ENCODE data around the gene KHDRBS1. TPM values are rescaled to one million over a fixed set of nuclear protein-coding genes. Genes with fewer than 3 reads are reported as not detected.
"Not testable (repeated sequence)": the region's sequence is repeated elsewhere in the genome, so short reads cannot be mapped to it uniquely, and the experiment has no call there.

Gene KHDRBS1
- total and polyA plus RNA-seq, 2 donors = 84.8 to 85.0 TPM

- Histone ChIP-seq H3K4me3 (ENCODE audit: low read depth, low read length) (no peak overlapping the region), H3K27ac (ENCODE audit: low read depth) (no peak overlapping the region), H3K36me3 (ENCODE audit: insufficient read depth) (peaks cover 1% of the 10 kb centered on the region)
Measured at GRCh38 chr1:32060914-32061313, 47.2 kb downstream of the KHDRBS1 start.

DNA sequence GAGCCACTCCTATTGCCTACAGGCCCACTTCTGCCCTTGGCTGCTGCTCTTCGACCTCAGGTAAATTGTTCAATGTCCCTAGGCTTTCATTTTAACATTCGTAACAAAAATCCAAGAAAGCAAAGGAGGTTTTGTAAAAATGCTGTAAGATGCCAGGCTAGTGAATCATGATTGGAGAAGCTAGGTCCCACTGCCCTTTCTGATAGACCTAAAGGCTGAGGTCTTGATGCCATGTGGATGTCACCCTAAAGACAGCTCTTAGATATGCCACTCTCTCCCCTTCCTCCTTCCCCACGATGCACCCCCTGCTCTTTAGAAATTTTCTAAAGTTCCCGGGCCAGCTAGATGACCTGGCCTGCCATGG lies 49.2 kb downstream of the KHDRBS1 start:
- 63% methylated on average over 4 of the region's 4 CpGs for WGBS

More at GRCh38 chr1:32060914-32061313, 47.2 kb downstream of the KHDRBS1 start:
- no peaks in the 10 kb centered on the region for H3K4me1 ChIP-seq (ENCODE audit: insufficient read depth)
- no peak for DNase-seq (ENCODE audit: extremely low spot score)

GRCh38 chr1:32063261-32063681 lies 49.6 kb downstream of the KHDRBS1 start:
- Histone ChIP-seq H3K4me1 (ENCODE audit: insufficient read depth) (no peaks in the 10 kb centered on the region), H3K36me3 (ENCODE audit: insufficient read depth) (no peaks in the 10 kb centered on the region), H3K27ac (ENCODE audit: low read depth) (peak overlapping the region; percentile 29), H3K4me3 (ENCODE audit: low read depth, low read length) (no peak overlapping the region)
- DNase-seq (ENCODE audit: extremely low spot score) = peak; percentile 66
- WGBS = 7% methylated on average over 1 of the region's 1 CpG

More for the DNA sequence above, 49.2 kb downstream of the KHDRBS1 start:
- no peaks in the 10 kb centered on the region for H3K4me1 ChIP-seq (ENCODE audit: insufficient read depth)
- no peak overlapping the region for H3K4me3 ChIP-seq (ENCODE audit: low read depth, low read length)
- H3K27ac ChIP-seq (ENCODE audit: low read depth) = peak overlapping the region; percentile 38
- DNase-seq (ENCODE audit: extremely low spot score) = no peak
- no peaks in the 10 kb centered on the region for H3K36me3 ChIP-seq (ENCODE audit: insufficient read depth)

- not testable (repeated sequence) for H3K36me3 ChIP-seq (ENCODE audit: insufficient read depth); DNase-seq (ENCODE audit: extremely low spot score); H3K27ac ChIP-seq (ENCODE audit: low read depth); H3K4me3 ChIP-seq (ENCODE audit: low read depth, low read length); H3K4me1 ChIP-seq (ENCODE audit: insufficient read depth)
- WGBS = 72% methylated on average over 21 of the region's 21 CpGs
Measured at GRCh38 chr1:32065613-32066488, 52.2 kb downstream of the KHDRBS1 start.

DNA sequence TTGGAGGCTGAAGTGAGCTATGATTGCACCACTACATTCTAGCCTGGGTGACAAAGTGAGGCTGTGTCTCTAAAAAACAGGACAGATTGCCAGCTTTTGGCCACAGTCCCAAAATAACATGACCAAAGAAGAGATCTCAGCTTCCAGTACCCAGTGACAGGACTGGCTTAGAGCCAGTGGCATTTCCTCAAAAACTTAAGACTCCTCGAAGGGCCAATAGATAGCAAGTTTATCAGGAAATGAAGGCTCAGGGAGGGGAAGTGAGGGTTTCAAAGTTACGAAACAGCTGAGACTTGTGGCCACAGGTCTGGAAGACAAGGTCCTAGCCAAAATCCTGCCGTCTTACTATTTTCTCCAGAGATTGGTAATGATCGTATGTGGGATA lies 52.8 kb downstream of the KHDRBS1 start:
- no peak overlapping the region for H3K27ac ChIP-seq (ENCODE audit: low read depth)
- 3% methylated on average over 4 of the region's 4 CpGs for WGBS

GRCh38 chr1:32068957-32069588 lies 55.4 kb downstream of the KHDRBS1 start:
- Histone ChIP-seq H3K27ac (ENCODE audit: low read depth) (no peak overlapping the region), H3K36me3 (ENCODE audit: insufficient read depth) (no peaks in the 10 kb centered on the region), H3K4me3 (ENCODE audit: low read depth, low read length) (no peak overlapping the region), H3K4me1 (ENCODE audit: insufficient read depth) (no peaks in the 10 kb centered on the region)
- no peak for DNase-seq (ENCODE audit: extremely low spot score)
- WGBS = 74% methylated on average over 5 of the region's 5 CpGs

More for the DNA sequence above, 52.8 kb downstream of the KHDRBS1 start:
- Histone ChIP-seq H3K36me3 (ENCODE audit: insufficient read depth) (no peaks in the 10 kb centered on the region), H3K4me3 (ENCODE audit: low read depth, low read length) (no peak overlapping the region), H3K4me1 (ENCODE audit: insufficient read depth) (no peaks in the 10 kb centered on the region)
- DNase-seq (ENCODE audit: extremely low spot score) = peak; percentile 55

DNA sequence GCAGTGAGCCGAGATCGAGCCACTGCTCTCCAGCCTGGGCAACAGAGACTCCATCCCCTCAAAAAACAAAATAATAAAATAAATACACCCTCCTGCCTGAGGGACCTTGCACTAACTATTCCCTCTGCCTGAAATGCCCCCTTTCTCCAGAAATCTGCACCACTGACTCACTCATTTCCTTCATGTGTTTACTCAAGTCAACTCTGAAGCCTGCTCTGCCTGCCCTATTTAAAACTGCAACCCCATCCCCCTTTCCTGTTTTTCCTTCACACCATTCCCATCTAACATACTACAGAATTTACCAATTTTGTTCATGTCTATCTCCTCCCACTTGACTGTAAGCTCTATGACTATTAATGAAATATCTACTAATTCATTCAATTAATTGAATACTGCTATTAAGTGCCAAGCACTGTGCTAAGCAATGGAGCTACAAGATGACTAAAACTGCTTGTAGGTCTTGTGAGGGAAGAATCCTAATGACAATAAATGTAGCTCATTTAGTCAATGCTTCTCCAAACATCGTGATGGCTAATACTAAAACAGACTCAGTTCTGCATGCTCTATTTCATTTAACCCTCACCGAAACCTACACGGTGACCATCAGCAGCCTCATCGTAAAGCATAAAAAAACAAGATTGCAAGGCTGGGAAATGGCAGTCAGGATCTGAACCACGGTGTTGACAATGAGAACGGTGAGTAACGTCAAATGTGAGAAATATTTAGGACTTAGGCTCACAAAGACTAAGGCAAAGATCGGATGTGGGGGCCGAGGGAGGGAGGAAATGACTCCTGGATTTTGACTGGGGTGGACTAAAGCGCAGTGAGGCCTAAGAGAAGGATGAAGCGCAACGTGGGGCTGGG lies 58.3 kb downstream of the KHDRBS1 start:
- peak overlapping the region; percentile 33 for H3K27ac ChIP-seq (ENCODE audit: low read depth)
- H3K36me3 ChIP-seq (ENCODE audit: insufficient read depth) = no peaks in the 10 kb centered on the region
- H3K4me1 ChIP-seq (ENCODE audit: insufficient read depth) = no peaks in the 10 kb centered on the region
- peak overlapping the region; percentile 72 for H3K4me3 ChIP-seq (ENCODE audit: low read depth, low read length)
- 16% methylated on average over 14 of the region's 14 CpGs for WGBS
- no peak for DNase-seq (ENCODE audit: extremely low spot score)

DNA sequence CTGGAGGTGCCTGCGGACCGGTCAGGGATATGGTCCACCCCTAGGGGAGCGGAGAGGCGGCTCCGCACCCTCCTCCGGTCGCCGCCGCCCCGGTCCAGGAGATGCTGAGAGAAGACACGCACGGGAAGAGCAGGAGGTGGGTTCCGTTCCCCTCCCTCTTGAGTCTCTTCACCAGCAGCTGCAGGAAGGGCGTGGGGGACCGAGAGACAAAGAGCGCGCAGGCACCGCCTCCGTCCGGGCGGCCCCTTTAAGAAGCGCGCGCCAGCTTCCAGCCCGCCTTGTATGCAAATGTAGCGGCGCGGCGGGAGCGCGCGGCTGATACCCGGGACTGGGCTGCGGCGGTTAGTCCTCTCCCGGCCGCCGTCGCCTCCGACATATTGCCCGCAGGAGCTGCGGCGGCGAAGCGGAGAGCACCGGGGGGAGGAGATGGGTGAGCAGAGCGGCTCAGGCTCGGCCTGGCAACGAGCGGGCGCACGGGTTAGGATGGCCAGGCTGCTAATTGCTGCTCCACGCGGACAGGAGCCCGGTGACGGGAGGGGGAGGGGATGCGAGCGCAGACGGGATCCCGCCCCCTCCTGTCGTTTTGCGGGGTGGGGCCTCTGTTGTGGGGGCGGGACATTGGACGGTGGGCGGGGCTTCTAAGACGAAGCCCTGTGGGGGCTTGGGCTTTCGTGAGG lies 59.1 kb downstream of the KHDRBS1 start, which contains the start of gene TMEM39B:
Gene TMEM39B (plus strand): TSS at position 318 of the 677 bp plus-strand sequence. CDS start 109 bp downstream, at position 427.
- DNase-seq (ENCODE audit: extremely low spot score) = peak; percentile 89
- no peaks in the 10 kb centered on the region for H3K4me1 ChIP-seq (ENCODE audit: insufficient read depth)
- WGBS = under 1% methylated on average over 67 of the region's 67 CpGs
- H3K27ac ChIP-seq (ENCODE audit: low read depth) = peak within 1 kb of the TSS; percentile 80
- H3K36me3 ChIP-seq (ENCODE audit: insufficient read depth) = no peaks in the 10 kb centered on the region
- peak within 1 kb of the TSS; percentile 72 for H3K4me3 ChIP-seq (ENCODE audit: low read depth, low read length)

- no peak for DNase-seq (ENCODE audit: extremely low spot score)
- Histone ChIP-seq H3K4me3 (ENCODE audit: low read depth, low read length) (peak overlapping the region; percentile 72), H3K4me1 (ENCODE audit: insufficient read depth) (no peaks in the 10 kb centered on the region), H3K36me3 (ENCODE audit: insufficient read depth) (no peaks in the 10 kb centered on the region), H3K27ac (ENCODE audit: low read depth) (peak overlapping the region; percentile 62)
- WGBS = 28% methylated on average over 28 of the region's 28 CpGs
Measured at GRCh38 chr1:32073299-32074229, 59.9 kb downstream of the KHDRBS1 start.

DNA sequence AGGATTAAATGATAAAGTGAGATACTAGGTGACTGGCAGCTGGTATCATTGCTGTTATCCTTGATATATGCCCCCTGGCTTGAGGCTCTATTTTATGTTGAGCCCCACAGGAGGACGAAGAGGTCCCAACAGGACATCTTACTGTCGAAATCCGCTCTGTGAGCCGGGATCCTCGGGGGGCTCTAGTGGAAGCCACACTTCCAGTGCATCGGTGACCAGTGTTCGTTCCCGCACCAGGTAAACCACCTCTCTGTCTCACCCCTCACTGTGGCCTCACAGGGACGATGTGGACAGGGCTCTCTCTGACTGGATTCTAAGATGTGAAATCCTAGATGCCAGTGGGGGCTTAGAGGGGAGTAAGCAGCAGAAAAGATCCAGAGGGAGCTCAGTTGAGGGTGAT lies 61.2 kb downstream of the KHDRBS1 start:
- H3K27ac ChIP-seq (ENCODE audit: low read depth) = no peak overlapping the region
- no peaks in the 10 kb centered on the region for H3K36me3 ChIP-seq (ENCODE audit: insufficient read depth)
- no peaks in the 10 kb centered on the region for H3K4me1 ChIP-seq (ENCODE audit: insufficient read depth)
- H3K4me3 ChIP-seq (ENCODE audit: low read depth, low read length) = no peak overlapping the region
- no peak for DNase-seq (ENCODE audit: extremely low spot score)
- WGBS = 95% methylated on average over 9 of the region's 9 CpGs

DNA sequence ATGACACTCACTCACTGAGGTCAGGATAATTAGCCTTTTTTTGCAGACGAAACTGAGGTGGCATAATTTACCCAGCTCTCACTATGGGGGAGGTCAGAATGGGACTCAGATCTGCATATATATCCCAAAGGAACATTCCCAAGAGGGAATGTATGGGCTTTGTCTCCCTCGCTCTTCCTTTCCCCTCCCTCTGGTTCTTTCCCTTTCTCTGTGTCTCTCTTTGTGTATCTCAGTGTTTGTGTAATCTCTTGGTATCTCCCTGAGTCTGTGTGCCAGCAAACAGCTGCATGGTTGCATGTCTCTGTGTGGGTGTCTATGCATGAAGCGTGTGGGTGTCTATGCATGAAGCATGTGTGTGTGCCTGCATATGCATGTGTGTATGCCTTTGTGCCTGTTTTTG lies 63.8 kb downstream of the KHDRBS1 start:
- Histone ChIP-seq H3K4me1 (ENCODE audit: insufficient read depth) (no peaks in the 10 kb centered on the region), H3K36me3 (ENCODE audit: insufficient read depth) (no peaks in the 10 kb centered on the region), H3K4me3 (ENCODE audit: low read depth, low read length) (no peak overlapping the region), H3K27ac (ENCODE audit: low read depth) (no peak overlapping the region)
- WGBS = 82% methylated on average over 3 of the region's 3 CpGs
- no peak for DNase-seq (ENCODE audit: extremely low spot score)

DNA sequence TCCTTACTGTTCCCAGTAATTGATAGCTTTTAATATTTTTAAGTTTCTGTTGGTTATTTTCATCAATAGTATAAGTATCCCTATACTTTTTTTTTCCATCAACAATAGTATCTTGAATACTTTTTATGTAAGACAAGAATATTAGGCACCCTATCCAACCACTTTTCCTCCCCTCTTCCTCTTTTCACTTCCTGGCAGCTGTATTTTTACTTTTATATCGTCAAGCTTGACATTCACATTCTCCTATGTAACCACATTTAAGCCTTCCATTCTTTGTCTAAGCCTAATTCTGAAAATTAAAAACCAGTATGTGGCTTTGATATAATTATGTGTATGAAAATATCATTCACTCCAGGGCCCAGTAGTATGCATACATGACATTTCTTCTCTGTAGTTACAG lies 68.4 kb downstream of the KHDRBS1 start:
- Histone ChIP-seq H3K4me1 (ENCODE audit: insufficient read depth) (no peaks in the 10 kb centered on the region), H3K36me3 (ENCODE audit: insufficient read depth) (no peaks in the 10 kb centered on the region), H3K27ac (ENCODE audit: low read depth) (no peak overlapping the region), H3K4me3 (ENCODE audit: low read depth, low read length) (no peak overlapping the region)
- no peak for DNase-seq (ENCODE audit: extremely low spot score)
- 60% methylated on average over 1 of the region's 1 CpG for WGBS
